Liver (tissue), 9 donors: ENCODE measurements around the gene SMG6. TPM values are rescaled to one million over a fixed set of nuclear protein-coding genes. Genes with fewer than 3 reads are reported as not detected.

Source experiments
- DNase-seq: peaks from one replicate; pipeline ENCODE4 v3.0.0-alpha.2; 2017; ENCODE audit warnings: low spot score
- H3K27ac ChIP-seq, 2 donors: one replicate each; pipeline ENCODE4 v1.7.0; 2013; ENCODE audit warnings: inconsistent platforms in 2 of 2, low read length in 2 of 2, control low read depth in 1 of 2, low read depth in 1 of 2, mild to moderate bottlenecking in 1 of 2
- H3K27me3 ChIP-seq, 4 donors: one replicate each; pipeline versions ENCODE4 v1.6.1 to v1.7.0; 2013; ENCODE audit warnings: low read length in 3 of 4, inconsistent platforms in 1 of 4, mild to moderate bottlenecking in 1 of 4, moderate library complexity in 1 of 4; ENCODE audit not compliant: control insufficient read depth in 4 of 4, insufficient read depth in 4 of 4
- H3K36me3 ChIP-seq, 4 donors: one replicate each; pipeline versions ENCODE4 v1.6.1 to v1.7.0; 2013; ENCODE audit warnings: low read length in 3 of 4, mild to moderate bottlenecking in 3 of 4, low read depth in 1 of 4, moderate library complexity in 1 of 4; ENCODE audit not compliant: control insufficient read depth in 4 of 4, insufficient read depth in 3 of 4
- H3K4me1 ChIP-seq, 4 donors: one replicate each; pipeline versions ENCODE4 v1.6.1 to v1.7.0; 2013; ENCODE audit warnings: low read length in 3 of 4, mild to moderate bottlenecking in 3 of 4, moderate library complexity in 1 of 4; ENCODE audit not compliant: control insufficient read depth in 4 of 4, insufficient read depth in 4 of 4
- H3K4me3 ChIP-seq, 3 donors: one replicate each; pipeline versions ENCODE4 v1.6.1 to v1.7.0; 2013; ENCODE audit warnings: low read length in 3 of 3, control low read depth in 1 of 3, low read depth in 1 of 3, mild to moderate bottlenecking in 1 of 3
- H3K9ac ChIP-seq, 2 donors: one replicate each; pipeline ENCODE4 v1.7.0; 2013; ENCODE audit warnings: low read length in 2 of 2, mild to moderate bottlenecking in 2 of 2, moderate library complexity in 2 of 2, control low read depth in 1 of 2, low read depth in 1 of 2
- H3K9me3 ChIP-seq, 4 donors: one replicate each; pipeline versions ENCODE4 v1.6.1 to v1.7.0; 2013; ENCODE audit warnings: low read length in 3 of 4; ENCODE audit not compliant: control insufficient read depth in 4 of 4
- EGR1 ChIP-seq, 2 donors: IDR thresholded peaks; 2 replicates each; pipeline ENCODE4 v1.6.1; 2016 to 2018; ENCODE audit warnings: antibody characterized with exemption in 2 of 2, low read depth in 2 of 2
- FOXA1 ChIP-seq: IDR thresholded peaks from 2 replicates; pipeline ENCODE4 v1.6.1; 2016; ENCODE audit warnings: antibody characterized with exemption
- FOXA2 ChIP-seq: IDR thresholded peaks from 2 replicates; pipeline ENCODE4 v1.6.1; 2016; ENCODE audit warnings: antibody characterized with exemption
- GABPA ChIP-seq, 2 donors: IDR thresholded peaks in 1 of 2; conservative IDR thresholded peaks in 1 of 2; 2 replicates each; pipeline ENCODE4 v1.6.1; 2016; ENCODE audit warnings: antibody characterized with exemption in 2 of 2, mild to moderate bottlenecking in 1 of 2, moderate library complexity in 1 of 2
- HNF4A ChIP-seq, 2 donors: conservative IDR thresholded peaks; 2 replicates each; pipeline ENCODE4 v1.6.1; 2016; ENCODE audit warnings: antibody characterized with exemption in 2 of 2, mild to moderate bottlenecking in 2 of 2
- HNF4G ChIP-seq: IDR thresholded peaks from 2 replicates; pipeline ENCODE4 v1.6.1; 2016; ENCODE audit warnings: antibody characterized with exemption
- JUND ChIP-seq, 2 donors: IDR thresholded peaks; 2 replicates each; pipeline ENCODE4 v1.6.1; 2016; ENCODE audit warnings: antibody characterized with exemption in 2 of 2
- NR2F2 ChIP-seq: IDR thresholded peaks from 2 replicates; pipeline ENCODE4 v1.6.1; 2016; ENCODE audit warnings: antibody characterized with exemption
- RXRA ChIP-seq, 2 donors: IDR thresholded peaks; 2 replicates each; pipeline ENCODE4 v1.6.1; 2017 to 2018; ENCODE audit warnings: antibody characterized with exemption in 2 of 2, mild to moderate bottlenecking in 1 of 2
- SP1 ChIP-seq: IDR thresholded peaks from 2 replicates; pipeline ENCODE4 v1.6.1; 2018; ENCODE audit warnings: antibody characterized with exemption, mild to moderate bottlenecking
- TAF1 ChIP-seq: conservative IDR thresholded peaks from 2 replicates; pipeline ENCODE4 v1.6.1; 2016; ENCODE audit warnings: antibody characterized with exemption, mild to moderate bottlenecking
- YY1 ChIP-seq: IDR thresholded peaks from 2 replicates; pipeline ENCODE4 v1.6.1; 2016; ENCODE audit warnings: antibody characterized with exemption, mild to moderate bottlenecking
- WGBS: extraction: QIAGEN DNeasy Blood & Tissue Kit; methylation state at CpG from one replicate; pipeline ENCODE4 v1.1.7; 2013; 5-methylcytosine and 5-hydroxymethylcytosine counted together
- polyA plus RNA-seq, 2 donors: library from polyadenylated mRNA; stranded (reverse) in 1 of 2; unstranded in 1 of 2; fragments of 200-250 nt in 1 of 2; fragments of >200 nt in 1 of 2; fragmentation: Nextera tagmentation in 1 of 2; extraction: Ambion mirVana in 1 of 2; gene quantifications; one replicate each; pipeline versions ENCODE4 v1.2.1 to v1.2.3, GENCODE V29; 2013 to 2015
- total RNA-seq, 2 donors: library from RNA; depleted of rRNA; stranded (reverse); fragments of >200 nt; gene quantifications; one replicate each; pipeline ENCODE4 v1.2.3, GENCODE V29; 2014
- TF ChIP-seq, protein P1 (sequence below): IDR thresholded peaks from 2 replicates; pipeline ENCODE4 v1.6.1; 2016; ENCODE audit warnings: antibody characterized with exemption
- TF ChIP-seq, protein P2 (sequence below): fragments of 150-350 bp; IDR thresholded peaks from 2 replicates; pipeline ENCODE4 v1.5.1; 2017; ENCODE audit warnings: improper control_type of control experiment, low read depth, low read length; ENCODE audit not compliant: missing input control
- TF ChIP-seq, protein P3 (sequence below): IDR thresholded peaks from 2 replicates; pipeline ENCODE4 v1.6.1; 2016; ENCODE audit warnings: antibody characterized with exemption
- TF ChIP-seq, protein P4 (sequence below): IDR thresholded peaks from 2 replicates; pipeline ENCODE4 v1.6.1; 2016; ENCODE audit warnings: antibody characterized with exemption
- TF ChIP-seq, protein P5 (sequence below): IDR thresholded peaks from 2 replicates; pipeline ENCODE4 v1.6.1; 2016; ENCODE audit warnings: antibody characterized with exemption, mild to moderate bottlenecking
- donor health status: healthy.
- donor health status: healthy.
- donor health status: healthy.
- donor health status: healthy.
- donor health status: healthy.

The SMG6 gene
- total and polyA plus RNA-seq, 4 donors = 4.9 to 12.0 (median 8.2) TPM

DNA sequence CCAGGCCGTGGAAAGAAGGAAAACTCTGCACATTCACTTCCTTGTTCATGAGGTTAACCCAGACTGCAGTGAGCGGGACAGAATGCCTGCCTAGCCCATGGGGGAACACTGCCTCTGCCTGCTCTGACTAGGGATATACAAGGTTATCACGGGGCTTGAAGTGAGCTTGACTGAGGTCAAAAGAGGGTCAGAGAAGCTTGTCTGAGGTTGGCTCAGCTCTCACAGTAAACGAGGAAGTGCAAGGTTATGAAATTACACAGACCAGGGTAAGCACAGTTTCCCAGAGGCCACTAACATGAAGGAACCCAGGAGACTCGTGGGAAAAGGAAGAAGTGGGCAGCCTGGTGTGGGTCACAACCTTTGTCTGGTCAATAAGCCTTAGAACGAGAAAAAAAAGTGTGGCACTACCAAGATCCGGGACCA is 220.0 kb downstream of the SMG6 start (continued):
- peak; percentile 71 to 77 for TF ChIP-seq RXRA (IDR thresholded peaks at IDR 0.05)
- TF ChIP-seq TAF1 = no peak
- no peak for TF ChIP-seq HNF4A (conservative IDR thresholded peaks at IDR 0.05)
- no peak for TF ChIP-seq EGR1 (IDR thresholded peaks at IDR 0.05; ENCODE audit: low read depth in 2 of 2)
- TF ChIP-seq YY1 = no peak
- no peak for TF ChIP-seq FOXA2

DNA sequence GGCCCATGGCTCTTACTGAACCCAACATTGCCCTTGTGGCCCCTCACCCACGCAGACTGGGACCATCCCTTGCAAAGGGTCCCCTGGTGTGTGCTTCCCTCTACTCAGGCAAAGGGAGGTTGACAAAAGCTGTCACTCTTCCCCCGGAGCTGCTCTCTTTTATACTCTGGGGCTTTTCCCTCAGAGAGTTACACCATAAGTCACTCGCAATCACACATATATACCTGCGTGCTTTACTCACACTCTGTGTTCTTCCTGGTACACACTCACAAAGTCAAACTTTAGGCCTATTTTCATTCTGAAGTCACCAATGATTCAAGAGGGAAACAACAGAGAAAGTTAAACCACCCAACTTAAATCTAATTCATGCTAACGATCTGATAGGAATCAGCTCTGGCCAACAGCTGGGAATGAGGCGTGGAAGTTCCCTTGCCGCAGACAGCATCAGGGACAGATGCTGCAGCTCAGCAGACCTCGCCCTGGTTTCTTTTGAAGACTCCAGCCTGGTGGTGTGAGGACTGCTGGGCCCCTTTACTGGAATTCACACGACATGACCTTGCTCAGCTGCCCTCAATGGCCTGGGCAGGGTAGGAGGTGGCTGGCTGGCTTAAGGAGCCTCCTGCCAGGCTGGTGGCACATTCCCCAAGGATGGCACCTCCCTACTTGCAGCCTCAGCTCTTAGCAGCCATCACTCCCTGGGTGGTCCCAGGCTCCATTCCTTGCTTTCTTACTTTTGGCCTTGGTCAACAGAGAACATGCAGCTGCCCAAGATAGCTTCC is 221.4 kb downstream of the SMG6 start:
- DNase-seq = no peak

More for the DNA sequence above, 221.4 kb downstream of the SMG6 start:
- no peaks in the 10 kb centered on the region for H3K27me3 ChIP-seq
- no peaks in the 10 kb centered on the region for H3K9me3 ChIP-seq
- no peak overlapping the region for H3K9ac ChIP-seq
- H3K27ac ChIP-seq = no peak overlapping the region
- peaks cover 0 to 11% (median 5%) of the 10 kb centered on the region in 4 donors for H3K4me1 ChIP-seq
- WGBS = 90% methylated on average over 9 of the region's 9 CpGs
- peaks cover 2 to 9% (median 6%) of the 10 kb centered on the region in 4 donors for H3K36me3 ChIP-seq
- no peak overlapping the region for H3K4me3 ChIP-seq
- TF ChIP-seq FOXA2 (no peak), NR2F2 (no peak), RXRA (IDR thresholded peaks at IDR 0.05) (no peak), YY1 (no peak), FOXA1 (no peak), GABPA (IDR thresholded peaks at IDR 0.05 in 1 of 2, conservative IDR thresholded peaks at IDR 0.05 in 1 of 2) (no peak), EGR1 (IDR thresholded peaks at IDR 0.05; ENCODE audit: low read depth in 2 of 2) (no peak), HNF4G (no peak), HNF4A (conservative IDR thresholded peaks at IDR 0.05) (no peak), JUND (IDR thresholded peaks at IDR 0.05) (no peak), TAF1 (no peak), SP1 (no peak)
- TF ChIP-seq, protein P1, sequence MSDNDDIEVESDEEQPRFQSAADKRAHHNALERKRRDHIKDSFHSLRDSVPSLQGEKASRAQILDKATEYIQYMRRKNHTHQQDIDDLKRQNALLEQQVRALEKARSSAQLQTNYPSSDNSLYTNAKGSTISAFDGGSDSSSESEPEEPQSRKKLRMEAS = no peak
- TF ChIP-seq, protein P2, sequence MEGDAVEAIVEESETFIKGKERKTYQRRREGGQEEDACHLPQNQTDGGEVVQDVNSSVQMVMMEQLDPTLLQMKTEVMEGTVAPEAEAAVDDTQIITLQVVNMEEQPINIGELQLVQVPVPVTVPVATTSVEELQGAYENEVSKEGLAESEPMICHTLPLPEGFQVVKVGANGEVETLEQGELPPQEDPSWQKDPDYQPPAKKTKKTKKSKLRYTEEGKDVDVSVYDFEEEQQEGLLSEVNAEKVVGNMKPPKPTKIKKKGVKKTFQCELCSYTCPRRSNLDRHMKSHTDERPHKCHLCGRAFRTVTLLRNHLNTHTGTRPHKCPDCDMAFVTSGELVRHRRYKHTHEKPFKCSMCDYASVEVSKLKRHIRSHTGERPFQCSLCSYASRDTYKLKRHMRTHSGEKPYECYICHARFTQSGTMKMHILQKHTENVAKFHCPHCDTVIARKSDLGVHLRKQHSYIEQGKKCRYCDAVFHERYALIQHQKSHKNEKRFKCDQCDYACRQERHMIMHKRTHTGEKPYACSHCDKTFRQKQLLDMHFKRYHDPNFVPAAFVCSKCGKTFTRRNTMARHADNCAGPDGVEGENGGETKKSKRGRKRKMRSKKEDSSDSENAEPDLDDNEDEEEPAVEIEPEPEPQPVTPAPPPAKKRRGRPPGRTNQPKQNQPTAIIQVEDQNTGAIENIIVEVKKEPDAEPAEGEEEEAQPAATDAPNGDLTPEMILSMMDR = no peak
- TF ChIP-seq, protein P3, sequence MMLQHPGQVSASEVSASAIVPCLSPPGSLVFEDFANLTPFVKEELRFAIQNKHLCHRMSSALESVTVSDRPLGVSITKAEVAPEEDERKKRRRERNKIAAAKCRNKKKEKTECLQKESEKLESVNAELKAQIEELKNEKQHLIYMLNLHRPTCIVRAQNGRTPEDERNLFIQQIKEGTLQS = no peak
- TF ChIP-seq, protein P4, sequence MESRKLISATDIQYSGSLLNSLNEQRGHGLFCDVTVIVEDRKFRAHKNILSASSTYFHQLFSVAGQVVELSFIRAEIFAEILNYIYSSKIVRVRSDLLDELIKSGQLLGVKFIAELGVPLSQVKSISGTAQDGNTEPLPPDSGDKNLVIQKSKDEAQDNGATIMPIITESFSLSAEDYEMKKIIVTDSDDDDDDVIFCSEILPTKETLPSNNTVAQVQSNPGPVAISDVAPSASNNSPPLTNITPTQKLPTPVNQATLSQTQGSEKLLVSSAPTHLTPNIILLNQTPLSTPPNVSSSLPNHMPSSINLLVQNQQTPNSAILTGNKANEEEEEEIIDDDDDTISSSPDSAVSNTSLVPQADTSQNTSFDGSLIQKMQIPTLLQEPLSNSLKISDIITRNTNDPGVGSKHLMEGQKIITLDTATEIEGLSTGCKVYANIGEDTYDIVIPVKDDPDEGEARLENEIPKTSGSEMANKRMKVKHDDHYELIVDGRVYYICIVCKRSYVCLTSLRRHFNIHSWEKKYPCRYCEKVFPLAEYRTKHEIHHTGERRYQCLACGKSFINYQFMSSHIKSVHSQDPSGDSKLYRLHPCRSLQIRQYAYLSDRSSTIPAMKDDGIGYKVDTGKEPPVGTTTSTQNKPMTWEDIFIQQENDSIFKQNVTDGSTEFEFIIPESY = no peak
- TF ChIP-seq, protein P5, sequence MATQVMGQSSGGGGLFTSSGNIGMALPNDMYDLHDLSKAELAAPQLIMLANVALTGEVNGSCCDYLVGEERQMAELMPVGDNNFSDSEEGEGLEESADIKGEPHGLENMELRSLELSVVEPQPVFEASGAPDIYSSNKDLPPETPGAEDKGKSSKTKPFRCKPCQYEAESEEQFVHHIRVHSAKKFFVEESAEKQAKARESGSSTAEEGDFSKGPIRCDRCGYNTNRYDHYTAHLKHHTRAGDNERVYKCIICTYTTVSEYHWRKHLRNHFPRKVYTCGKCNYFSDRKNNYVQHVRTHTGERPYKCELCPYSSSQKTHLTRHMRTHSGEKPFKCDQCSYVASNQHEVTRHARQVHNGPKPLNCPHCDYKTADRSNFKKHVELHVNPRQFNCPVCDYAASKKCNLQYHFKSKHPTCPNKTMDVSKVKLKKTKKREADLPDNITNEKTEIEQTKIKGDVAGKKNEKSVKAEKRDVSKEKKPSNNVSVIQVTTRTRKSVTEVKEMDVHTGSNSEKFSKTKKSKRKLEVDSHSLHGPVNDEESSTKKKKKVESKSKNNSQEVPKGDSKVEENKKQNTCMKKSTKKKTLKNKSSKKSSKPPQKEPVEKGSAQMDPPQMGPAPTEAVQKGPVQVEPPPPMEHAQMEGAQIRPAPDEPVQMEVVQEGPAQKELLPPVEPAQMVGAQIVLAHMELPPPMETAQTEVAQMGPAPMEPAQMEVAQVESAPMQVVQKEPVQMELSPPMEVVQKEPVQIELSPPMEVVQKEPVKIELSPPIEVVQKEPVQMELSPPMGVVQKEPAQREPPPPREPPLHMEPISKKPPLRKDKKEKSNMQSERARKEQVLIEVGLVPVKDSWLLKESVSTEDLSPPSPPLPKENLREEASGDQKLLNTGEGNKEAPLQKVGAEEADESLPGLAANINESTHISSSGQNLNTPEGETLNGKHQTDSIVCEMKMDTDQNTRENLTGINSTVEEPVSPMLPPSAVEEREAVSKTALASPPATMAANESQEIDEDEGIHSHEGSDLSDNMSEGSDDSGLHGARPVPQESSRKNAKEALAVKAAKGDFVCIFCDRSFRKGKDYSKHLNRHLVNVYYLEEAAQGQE = no peak
